NCI-H446 treated with DMSO at 0.1 percent for 48 hours (cell line): ENCODE measurements around the gene DNAJA3.

Experiments
- DNase-seq: peaks from one replicate; lab custom pipeline; 2025; lab: John Stamatoyannopoulos, UW

Gene DNAJA3

DNA sequence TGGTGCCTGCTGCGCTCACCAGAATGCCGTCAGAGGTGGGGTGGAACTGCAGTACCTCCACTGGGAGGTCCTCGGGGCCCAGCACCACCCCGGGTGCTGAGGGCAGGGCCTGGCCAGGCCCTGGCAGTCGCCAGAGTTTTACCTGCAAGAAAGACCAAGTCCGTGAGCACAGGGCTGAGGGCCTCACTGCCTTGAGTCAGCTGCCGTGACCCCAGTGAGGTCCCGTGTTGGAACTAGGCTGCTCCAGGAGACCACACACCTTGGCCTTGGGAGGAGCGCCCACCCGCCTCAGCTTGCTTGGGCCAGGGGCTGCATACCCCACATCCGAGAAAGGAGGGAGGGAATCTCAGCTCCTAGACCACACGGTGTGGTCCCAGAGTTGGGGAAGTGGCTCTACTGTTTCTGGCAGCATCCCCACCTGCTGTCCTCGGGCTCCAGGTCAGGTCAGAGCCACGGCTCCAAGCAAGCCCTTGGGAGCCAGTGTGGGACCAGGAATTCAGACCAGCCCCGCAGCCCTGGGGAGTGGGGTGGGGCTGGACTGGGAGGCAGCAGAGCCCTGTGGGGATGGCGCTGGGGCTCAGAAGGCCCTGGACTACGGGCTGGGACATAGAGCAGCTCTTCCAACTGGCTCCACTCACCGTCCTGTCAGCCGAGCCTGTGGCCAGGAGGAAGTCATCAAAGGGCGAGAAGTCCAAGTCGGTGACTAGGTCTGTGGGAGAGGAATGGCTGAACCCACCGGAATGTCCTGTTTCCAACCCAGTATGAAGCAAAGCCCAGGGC is 17.9 kb upstream of the DNAJA3 start:
- no peak for DNase-seq

DNA sequence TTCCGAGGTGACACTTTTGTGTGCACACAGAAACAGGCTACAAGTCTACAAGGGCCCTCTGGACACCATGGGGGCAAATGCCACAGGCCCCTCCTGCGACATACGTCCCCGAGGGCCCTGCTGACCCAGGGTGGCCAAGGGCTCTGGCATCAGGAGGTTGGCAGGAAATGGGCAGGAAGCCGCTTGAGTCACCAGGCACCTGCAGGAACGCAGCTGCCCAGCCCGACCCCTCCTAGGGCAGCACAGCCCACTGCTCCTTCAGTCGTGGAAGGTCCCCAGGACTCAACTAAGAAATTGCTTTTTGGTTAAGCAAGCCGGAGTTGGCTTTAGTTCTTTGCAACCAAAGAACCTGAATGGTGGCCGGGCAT is 17.4 kb upstream of the DNAJA3 start:
- DNase-seq, result no peak

DNA sequence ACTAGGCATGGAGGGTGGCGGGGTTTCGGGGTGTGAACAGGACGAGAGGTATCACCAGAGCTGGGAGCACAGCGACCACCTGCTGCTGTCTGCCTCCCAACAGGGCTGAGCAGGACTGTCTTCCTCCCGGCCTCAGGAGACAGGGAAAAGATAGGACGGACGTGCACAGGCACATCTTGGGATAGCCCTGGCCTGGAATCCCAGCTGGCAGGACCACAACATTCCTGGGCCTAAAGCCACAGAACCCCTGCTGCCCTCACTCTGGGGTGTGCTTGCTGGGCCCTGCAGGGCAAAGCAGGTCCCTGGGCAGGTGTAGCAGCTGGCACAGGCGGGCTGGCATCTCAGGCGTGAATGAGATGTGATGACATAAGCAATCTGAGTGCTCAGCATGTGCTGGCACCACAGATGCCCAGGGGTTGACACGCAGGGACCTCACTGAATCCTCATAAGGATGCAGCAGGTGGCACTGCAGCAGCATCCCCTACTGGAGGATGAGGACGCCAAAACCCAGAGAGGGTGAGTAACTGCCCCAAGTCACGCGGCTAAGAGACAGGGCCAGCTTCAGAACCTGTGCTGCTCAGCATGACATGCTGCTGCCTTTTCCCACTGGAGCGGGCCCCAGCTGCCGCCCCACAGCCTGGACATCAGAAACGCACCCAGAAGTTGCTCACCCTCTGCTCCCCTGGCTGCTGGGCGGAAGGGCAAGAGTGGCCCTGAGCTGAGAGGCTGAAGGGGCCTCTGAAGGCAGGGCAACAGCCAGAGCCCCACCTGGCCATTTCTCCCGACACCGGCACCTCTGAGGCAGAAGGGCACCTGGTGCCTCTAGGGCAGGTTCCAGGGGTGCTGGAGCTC is 16.4 kb upstream of the DNAJA3 start:
- DNase-seq, result no peak

DNA sequence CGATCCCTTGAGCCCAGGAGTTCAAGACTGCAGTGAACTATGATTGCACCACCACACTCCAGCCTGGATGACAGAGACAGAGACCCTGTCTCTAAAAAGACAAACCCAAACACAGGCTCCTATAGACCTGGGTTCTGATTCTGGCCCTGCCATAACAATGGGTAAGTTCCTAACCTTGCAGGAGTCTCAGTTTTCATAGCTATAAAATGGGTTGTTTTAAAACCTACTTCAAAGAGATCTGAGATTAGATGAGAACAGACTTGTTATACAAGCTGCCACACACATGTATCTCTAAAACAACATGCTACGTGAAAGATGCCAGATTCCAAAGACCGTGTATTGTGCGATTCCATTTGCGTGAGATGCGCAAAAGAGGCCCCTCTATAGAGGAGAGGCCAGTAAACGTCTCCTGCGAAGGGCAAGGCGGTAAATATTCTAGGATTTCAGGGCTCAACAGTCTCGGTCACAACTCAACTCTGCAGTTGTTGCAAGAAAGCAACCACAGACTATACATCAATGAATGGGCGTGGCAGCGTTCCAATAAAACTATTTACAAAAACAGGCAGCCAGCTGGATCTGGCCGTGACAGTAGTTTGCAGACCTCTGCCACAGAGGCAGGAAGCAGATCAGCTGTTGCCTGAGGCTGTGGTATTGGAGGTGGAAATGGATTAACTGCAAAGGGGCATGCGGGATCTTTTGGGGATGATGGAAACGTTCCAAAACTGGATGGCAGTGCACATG is 15.2 kb upstream of the DNAJA3 start:
- peak; percentile 9 for DNase-seq

DNA sequence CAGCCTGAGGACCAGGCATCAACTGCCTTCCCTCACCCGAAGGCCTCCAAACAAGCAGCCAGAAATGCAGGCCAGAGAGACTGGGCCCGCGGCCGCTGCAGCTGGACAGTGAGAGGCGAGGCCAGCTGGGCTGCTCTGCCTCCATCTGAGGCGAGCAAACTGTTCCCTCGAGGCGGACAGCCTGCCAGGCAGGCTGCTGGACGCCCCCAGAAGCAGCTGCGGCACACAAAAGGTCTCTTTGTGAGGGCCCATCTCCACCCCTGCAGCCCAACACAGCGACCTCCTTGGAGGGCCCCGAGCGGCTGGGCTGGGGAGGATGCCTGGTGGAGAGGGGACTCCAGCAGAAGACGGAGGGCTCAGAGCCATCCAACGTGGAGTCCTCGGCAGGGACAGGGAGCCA is 14.0 kb upstream of the DNAJA3 start:
- no peak for DNase-seq

DNA sequence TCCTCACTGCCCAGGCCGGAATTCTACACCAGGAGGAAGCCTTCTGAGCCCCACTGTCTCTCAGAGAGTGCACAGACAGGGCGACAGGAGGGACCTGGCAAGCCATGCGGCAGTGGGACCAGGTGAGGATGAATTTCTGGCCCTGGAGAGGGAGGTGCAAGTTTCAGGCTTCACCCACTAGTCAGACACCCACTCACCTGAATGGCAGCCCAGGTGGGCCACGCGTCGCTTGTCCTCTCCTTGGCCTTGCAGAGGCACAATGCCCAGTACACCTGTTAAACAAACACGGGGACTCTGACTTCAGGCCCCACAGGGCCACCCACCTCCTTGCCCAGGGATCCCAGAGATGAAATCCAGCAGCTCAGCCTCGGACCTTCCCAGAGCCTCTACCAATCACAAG is 13.5 kb upstream of the DNAJA3 start:
- DNase-seq, result no peak

DNA sequence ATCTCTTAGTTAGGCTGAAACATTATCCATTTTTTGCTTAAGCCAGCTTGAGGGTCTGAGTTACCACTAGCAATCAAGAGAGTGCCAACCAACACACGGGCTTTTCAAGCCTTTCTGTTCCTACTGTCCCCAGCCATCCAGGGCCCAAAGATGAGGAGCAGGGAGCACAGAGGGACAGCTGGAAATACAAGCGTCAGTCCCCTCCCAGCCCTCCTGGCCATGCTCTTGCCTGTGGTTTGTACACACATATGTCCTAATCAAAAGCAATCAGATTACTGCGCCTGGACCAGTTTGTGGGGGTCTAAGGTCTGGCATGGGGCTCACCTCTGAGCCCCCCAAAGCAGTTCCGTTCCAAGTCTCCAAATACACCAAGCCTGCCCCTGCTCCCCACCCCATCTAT is 12.8 kb upstream of the DNAJA3 start:
- no peak for DNase-seq

DNA sequence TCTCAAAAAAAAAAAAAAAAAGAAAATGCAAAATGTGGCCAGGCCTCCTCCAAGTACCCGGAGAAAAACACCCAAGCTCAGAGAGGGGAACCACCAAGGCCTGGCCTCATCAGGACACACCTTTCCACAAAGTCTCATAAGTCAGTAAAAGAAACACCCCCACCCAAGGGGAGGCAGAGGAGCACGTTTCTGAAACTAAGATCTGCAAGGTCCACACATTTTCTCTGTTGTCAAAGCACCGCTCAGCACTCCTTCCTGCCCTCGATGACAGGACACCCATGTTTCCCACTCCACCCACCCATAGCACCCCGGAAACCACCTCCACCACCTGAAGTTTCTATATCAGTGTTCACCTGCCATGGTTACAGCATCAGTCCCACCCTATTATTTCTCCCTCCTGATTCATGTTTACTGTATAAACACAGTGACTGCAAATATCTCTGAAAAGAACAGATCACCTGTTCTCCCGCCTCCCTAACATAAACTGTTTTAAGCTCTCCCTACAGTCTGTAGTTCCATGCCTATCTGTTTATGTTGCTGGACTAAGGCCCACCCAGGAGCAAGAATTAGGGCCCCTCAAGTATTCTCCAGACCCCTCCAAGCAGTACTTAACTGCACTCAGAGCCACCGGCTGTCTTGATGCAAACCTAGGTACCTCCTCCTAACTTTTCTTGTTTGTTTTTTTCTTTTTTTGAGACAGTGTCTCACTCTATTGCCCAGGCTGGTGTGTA is 11.3 kb upstream of the DNAJA3 start:
- no peak for DNase-seq

DNA sequence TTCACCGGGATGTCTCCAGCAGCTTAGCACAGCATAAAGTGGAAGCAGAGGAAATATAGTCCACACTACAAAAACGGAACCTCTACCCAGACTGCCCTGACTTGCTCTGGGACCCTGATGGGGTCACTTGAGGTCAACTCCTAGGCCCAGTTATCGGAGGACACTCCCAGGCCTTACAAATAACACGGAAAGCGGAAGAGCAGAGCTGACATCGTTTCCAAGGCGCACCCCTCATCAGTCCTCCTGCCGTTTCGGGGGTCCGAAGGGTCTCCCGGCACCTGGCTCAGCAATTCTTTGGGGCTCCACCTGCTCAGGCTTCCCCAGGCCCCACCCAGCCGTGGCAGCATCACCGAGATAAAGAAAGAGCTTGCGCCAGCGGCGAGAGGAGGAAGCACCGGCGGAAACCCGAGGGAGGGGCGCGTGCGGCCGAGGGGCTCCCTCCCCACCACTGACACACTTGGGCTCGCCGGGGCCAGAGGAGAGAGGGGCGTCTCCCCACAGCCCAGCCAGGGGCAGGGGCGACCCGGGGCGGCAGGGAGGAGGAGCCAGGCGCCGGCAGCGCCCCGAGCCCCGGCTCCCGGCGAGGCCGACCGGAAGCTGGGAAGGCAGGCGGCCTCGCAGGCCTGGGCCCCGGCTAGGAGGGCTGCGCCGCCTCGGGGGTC is 10.0 kb upstream of the DNAJA3 start:
- no peak for DNase-seq

DNA sequence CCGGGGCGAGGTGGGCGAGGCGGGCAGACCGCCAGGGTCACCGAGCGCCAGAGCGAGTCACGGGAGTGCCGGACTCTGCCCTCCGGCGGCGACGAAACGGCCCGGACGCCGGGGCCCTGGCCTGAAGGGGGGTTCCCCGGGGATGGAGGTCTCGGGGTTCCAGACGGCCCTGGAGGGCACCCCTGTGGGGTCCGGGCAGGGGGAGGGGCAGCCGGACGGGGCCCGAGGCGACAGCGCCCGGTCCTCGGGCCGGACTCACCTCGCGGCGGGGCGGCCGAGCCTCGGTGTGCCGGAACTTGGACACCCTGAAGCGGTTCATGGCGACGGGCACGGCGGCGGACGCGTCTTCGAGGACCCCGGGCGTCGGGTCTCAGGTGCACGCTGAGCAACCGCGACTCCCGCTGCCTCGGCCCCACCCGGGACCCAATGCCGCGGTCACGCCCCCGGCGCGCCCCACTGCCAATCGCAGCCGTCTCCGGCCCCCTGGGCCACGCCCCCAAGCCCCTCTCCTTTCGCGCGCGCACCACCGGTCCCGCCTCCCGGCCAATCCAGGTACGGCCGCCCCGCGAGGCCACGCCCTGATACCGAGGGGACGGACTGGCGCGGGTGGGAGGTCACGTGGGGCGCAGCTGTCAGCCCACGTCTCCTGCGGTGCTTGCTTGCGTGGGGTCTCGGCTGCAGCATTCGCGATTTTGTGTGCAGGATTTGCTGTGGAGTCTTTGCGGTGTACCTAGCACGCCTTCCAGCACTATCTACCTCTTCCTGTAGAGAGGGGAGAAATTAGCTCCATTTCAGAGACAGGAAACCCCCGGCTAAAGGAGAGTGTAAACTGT is 9.3 kb upstream of the DNAJA3 start, which contains the start of gene CORO7:
Gene CORO7 (minus strand): TSS at position 397 of the 833 bp plus-strand sequence. CDS start 78 bp downstream, at position 319.
- peak; percentile 73 for DNase-seq

DNA sequence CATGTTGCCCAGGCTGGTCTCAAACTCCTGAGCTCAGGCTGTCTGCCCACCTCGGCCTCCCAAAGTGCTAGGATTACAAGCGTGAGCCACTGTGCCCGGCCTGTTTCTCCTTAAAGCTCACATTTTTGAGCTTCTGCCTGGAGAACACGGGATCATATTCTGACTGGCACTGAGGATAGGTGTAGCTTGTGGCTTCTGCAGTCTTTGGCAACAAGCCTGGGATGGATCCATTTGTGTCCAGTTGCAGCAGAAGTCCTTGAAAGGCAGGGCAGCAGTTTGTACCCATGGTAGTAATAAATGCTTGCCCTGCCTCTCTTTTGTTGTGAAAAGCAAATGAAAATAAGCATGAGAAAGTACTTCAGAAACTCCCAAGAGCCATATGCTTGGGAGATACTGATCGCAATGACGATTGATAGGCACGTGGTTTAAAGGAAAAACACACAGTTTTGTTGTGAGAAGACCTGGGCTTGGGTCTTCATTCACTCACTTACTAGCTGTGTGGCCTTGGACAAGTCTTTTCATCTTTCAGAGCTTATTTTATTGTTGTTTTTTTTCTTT is 6.2 kb upstream of the DNAJA3 start:
- no peak for DNase-seq

DNA sequence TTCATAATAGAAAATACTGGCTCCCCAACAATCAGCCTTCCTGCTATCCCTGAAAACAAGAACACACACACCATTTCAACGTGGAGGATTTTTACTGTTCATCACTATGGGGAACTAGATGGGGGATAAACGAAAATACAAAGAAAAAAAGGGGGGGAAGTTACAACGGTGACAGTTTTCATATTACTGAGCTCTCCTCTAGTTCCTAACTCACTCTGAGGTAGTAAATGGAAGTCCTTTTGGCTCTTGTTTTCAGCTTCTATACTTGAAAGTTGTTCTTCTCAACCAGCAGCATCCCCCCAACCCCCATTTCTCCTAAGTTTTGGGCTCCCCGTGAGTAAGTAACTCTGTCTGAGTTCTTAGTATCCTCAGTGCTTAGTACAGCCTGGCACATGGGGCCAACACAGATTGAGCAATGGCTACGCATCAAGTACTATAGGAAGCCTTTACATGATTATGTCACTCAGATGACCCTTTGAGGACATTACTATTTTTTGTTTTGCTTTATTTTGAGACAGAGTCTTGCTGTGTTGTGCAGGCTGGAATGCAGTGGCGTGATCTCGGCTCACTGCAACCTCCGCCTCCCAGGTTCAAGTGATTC is 5.1 kb upstream of the DNAJA3 start:
- DNase-seq, result no peak

DNA sequence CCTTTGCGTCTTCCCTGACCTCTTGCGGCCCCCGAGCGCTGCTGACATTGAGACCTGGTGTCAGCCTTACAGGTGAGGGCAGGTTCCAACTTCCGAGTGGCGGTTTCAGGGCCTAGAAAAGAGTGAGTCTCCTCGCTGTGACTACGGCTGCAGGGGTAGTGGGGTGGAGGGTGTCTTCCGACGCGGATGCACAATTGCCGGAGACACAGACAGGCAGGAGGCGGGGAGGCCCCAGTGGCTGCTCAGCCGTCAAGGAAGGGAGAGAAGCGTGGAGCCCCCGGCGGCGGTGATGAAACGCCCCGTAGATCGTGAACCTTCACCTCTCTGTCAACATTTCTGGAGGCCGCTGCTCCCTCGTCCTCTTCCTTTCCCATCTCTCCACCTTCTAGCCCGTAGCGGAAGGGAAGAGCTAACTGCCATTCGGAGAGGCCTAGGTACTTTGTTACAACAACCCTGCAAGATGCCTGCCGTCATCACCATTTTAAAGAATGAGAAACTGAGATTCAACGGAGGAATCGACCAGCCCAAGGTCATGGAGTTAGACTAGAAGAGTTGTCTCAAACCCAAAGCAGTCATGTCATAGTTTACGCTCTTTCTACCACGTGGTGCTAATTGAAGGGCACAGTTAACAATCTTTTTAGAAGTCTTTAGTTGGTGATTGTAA is 485 bp downstream of the DNAJA3 start:
- DNase-seq, result no peak

DNA sequence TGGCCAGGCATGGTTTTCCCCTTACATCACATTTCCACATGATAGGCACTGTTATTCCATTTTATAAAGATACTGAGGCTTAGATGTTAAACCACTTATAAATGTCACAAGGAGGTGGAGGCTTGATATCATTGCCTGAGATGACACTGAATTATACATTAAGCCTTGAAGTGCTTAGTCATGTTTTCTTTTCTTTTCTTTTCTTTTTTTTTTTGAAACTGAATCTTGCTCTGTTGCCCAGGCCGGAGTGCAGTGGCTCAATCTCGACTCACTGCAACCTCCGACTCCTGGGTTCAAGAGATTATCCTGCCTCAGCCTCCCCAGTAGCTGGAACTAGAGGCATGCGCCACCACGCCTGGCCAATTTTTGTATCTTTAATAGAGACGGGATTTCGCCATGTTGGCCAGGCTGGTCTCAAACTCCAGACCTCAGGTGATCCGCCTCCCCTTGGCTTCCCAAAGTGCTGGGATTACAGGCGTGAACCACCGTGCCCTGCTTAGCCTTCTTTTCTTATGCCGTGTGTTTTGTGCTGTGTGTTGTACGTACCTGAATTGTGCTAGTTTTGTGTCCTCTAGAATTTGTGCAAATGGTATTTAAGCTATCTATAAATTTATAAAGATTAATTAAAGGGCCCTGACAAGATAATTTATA is 1.2 kb downstream of the DNAJA3 start:
- DNase-seq, result no peak

DNA sequence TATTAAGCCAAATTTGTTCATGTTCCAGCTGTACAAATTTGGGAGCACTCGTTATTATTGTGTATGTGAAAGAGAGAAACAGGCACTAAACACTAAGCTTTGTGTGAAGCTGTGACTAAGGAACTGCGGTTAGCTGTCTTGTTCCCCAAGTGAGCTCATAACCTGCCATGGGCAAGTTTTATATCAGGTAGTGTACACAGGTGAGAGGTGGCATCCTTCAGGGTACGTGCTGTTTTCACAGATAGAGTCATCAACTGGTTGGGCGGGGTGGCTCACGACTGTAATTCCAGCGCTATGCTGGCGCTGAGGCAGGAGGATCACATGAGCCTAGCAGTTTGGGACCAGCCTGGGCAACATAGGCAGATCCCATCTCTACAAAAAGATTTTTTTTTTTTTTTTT is 2.8 kb downstream of the DNAJA3 start:
- DNase-seq, result no peak

DNA sequence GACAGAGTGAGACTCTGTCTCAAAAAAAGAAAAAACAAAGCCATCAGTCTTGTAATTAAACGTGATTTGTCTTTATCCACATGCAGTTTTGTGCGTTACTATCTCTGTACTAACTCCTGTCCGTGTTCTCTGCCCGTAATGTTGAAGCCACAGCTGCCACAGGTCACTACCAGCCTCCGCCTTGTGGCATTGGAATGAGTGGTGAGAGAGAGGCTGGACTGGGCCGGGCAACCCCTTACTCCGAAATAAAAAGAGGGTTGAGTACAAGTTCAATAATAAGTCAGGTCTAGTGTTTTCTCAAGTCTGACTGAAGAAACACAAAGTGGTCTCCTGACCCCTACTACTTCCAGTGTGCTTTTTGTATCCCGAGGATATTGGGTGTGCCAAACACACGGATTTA is 5.4 kb downstream of the DNAJA3 start:
- DNase-seq, result no peak

DNA sequence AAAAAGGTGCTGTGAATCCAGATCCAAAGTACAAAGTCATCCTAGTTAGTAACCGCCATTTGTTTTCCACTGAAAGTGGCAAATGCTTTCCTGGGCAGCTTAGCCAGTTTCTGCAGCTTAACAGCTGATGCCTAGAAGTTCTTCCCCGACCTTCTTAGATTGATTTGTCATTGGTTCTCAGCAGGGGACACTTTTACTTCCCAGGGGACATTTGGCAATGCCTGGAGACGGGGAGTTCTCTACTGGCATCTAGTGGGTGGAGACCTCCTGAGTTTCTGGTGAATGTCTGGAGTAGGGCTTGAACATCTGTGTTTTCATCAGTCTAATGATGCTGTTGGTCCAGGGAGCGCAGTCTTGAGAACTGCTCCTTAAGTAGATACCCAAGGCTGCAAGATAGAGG is 7.6 kb downstream of the DNAJA3 start:
- DNase-seq, result no peak

DNA sequence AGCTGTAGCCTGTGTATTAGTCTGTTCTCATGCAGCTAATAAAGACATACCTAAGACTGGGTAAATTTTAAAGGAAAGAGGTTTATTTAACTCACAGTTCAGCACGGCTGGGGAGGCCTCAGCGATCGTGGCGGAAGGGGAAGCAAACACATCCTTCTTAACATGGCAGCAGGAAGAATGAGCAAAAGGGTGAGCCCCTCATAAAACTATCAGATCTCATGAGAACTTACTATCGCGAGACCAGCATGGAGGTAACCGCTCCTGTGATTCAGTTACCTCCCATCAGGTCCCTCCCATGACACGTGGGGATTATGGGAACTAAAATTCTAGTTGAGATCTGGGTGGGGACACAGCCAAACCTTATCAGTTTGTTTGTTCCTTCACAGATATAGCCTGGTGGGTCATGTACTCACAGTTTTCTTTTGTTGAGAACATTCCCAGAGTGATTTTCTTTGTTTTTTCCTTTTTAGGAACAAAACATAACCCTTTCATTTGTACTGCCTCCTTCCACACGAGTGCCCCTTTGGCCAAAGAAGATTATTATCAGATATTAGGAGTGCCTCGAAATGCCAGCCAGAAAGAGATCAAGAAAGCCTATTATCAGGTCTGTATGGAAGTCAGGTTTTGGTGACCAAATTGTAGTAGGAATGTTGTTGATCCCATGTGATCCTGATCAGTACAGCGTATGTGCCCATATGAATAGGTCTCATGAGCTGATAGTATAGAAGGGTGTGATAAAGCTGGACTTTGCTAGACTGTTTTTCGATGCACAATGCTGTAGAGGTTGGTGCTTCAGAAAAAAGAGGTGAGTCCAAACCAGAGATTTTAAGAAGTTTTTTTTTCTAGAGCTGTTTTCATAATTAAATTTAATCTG is 8.5 kb downstream of the DNAJA3 start:
- DNase-seq, result no peak
